ENCODE data around the gene OVCH1.

Gene OVCH1

GRCh38 chr12:29537298-29537697, 39.8 kb upstream of the OVCH1 start:
- DNase-seq (ENCODE audit: low read depth), result no peak
- TF ChIP-seq CTCF (conservative IDR thresholded peaks at IDR 0.05; ENCODE audit: low read depth, low read length), result no peak

GRCh38 chr12:29534935-29535334, 37.4 kb upstream of the OVCH1 start:
- H3K4me3 ChIP-seq (ENCODE audit: low read length), result no peak overlapping the region
- TF ChIP-seq CTCF (conservative IDR thresholded peaks at IDR 0.05; ENCODE audit: low read depth, low read length), result no peak
- no peak for DNase-seq (ENCODE audit: low read depth)

More at GRCh38 chr12:29537298-29537697, 39.8 kb upstream of the OVCH1 start:
- no peak overlapping the region for H3K4me3 ChIP-seq (ENCODE audit: low read length)

- H3K4me3 ChIP-seq (ENCODE audit: low read length), result no peak overlapping the region
- TF ChIP-seq CTCF (conservative IDR thresholded peaks at IDR 0.05; ENCODE audit: low read depth, low read length), result no peak
- no peak for DNase-seq (ENCODE audit: low read depth)
Measured at GRCh38 chr12:29533815-29534489, 36.5 kb upstream of the OVCH1 start.

- no peak overlapping the region for H3K4me3 ChIP-seq (ENCODE audit: low read length)
- no peak for TF ChIP-seq CTCF (conservative IDR thresholded peaks at IDR 0.05; ENCODE audit: low read depth, low read length)
- no peak for DNase-seq (ENCODE audit: low read depth)
Measured at GRCh38 chr12:29531471-29531870, 34.0 kb upstream of the OVCH1 start.

- H3K4me3 ChIP-seq (ENCODE audit: low read length), result no peak overlapping the region
- DNase-seq (ENCODE audit: low read depth), result no peak
- TF ChIP-seq CTCF (conservative IDR thresholded peaks at IDR 0.05; ENCODE audit: low read depth, low read length), result no peak
Measured at GRCh38 chr12:29530436-29530835, 33.0 kb upstream of the OVCH1 start.

GRCh38 chr12:29528161-29528560, 30.7 kb upstream of the OVCH1 start:
- TF ChIP-seq CTCF (conservative IDR thresholded peaks at IDR 0.05; ENCODE audit: low read depth, low read length), result no peak
- no peak for DNase-seq (ENCODE audit: low read depth)
- no peak overlapping the region for H3K4me3 ChIP-seq (ENCODE audit: low read length)

- TF ChIP-seq CTCF (conservative IDR thresholded peaks at IDR 0.05; ENCODE audit: low read depth, low read length), result no peak
- no peak overlapping the region for H3K4me3 ChIP-seq (ENCODE audit: low read length)
- peak; percentile 83 for DNase-seq (ENCODE audit: low read depth)
Measured at GRCh38 chr12:29521951-29522350, 24.5 kb upstream of the OVCH1 start.

Measured in retinal pigment epithelial cell (primary cell).